WI38 (cell line): ENCODE measurements around the gene TRPM7.

Experiments
- H3K4me3 ChIP-seq: 2 replicates; pipeline ENCODE4 v1.5.1; 2011; ENCODE audit warnings: low read depth, mild to moderate bottlenecking, control low read depth, low read length
- TF ChIP-seq, protein P1 (sequence below): IDR thresholded peaks from 2 replicates; pipeline ENCODE4 v1.5.1; 2012; ENCODE audit warnings: low read depth, mild to moderate bottlenecking, control low read depth, low read length

The TRPM7 gene

GRCh38 chr15:50686469-50687301 is at the start of gene TRPM7:
TSS of gene TRPM7 (minus strand) at chr15:50686797. CDS start at chr15:50686533, 264 bp downstream.
- TF ChIP-seq, protein P1, sequence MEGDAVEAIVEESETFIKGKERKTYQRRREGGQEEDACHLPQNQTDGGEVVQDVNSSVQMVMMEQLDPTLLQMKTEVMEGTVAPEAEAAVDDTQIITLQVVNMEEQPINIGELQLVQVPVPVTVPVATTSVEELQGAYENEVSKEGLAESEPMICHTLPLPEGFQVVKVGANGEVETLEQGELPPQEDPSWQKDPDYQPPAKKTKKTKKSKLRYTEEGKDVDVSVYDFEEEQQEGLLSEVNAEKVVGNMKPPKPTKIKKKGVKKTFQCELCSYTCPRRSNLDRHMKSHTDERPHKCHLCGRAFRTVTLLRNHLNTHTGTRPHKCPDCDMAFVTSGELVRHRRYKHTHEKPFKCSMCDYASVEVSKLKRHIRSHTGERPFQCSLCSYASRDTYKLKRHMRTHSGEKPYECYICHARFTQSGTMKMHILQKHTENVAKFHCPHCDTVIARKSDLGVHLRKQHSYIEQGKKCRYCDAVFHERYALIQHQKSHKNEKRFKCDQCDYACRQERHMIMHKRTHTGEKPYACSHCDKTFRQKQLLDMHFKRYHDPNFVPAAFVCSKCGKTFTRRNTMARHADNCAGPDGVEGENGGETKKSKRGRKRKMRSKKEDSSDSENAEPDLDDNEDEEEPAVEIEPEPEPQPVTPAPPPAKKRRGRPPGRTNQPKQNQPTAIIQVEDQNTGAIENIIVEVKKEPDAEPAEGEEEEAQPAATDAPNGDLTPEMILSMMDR = no peak
- H3K4me3 ChIP-seq = peak within 1 kb of the TSS; percentile 80

DNA sequence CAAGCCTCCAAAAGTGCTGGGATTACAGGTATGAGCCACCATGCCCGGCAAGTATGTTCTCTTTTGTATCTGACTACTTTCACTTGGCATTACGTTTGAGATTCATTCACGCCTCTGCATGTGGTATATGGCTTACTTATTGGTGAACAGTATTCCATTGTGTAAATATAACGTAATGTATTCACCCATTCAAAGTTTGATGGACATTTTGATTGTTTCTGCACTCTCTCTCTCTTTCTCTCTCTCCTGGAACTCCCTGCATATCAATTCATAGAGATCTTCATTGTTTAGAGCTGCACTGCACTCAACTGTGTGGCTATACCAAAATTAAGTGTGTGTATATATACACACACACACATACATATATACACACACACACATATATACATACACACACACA is 48.6 kb upstream of the TRPM7 start:
- no peak overlapping the region for H3K4me3 ChIP-seq
- TF ChIP-seq, protein P1 = no peak

GRCh38 chr15:50726315-50726714 is 39.7 kb upstream of the TRPM7 start:
- TF ChIP-seq, protein P1 = no peak
- no peak overlapping the region for H3K4me3 ChIP-seq

- TF ChIP-seq, protein P1 = no peak
- no peak overlapping the region for H3K4me3 ChIP-seq
Observed at GRCh38 chr15:50718700-50719125, 32.1 kb upstream of the TRPM7 start.

DNA sequence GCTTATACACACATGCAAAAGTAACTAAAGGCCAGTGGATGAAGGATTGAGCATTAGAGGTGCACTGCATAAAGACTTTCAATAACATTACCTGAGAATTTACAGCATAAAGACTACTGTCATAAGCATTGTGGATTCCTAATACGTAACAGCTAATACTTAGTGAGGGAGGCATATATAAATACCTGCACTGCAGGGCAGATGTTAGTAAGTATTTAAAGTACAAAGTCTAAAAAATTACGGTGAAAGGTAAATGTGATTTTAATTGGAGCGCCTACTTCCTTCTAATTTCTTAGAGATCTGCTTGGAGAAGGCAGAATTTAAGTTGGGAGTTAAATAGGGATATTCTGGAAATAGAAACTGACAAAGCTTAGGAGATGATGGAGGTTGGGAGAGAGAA is 25.4 kb upstream of the TRPM7 start:
- H3K4me3 ChIP-seq = no peak overlapping the region

DNA sequence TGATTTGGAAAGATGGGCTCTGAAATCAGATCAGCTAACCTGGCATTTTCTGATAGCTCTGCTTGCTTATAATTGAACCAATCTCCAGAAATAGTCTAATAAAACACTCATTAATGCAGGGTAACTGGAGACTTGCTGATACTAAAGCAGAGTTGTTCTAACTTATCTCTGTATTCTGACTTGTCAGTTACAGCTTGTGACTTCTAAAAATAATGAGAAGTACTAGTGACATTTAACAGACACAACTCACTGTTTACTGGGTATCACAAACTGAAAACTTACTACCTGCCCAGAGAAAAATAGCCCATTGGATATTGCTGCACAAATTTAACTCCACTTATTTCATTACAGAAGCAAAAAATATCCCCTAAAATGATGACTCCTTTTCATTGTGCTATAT is 24.0 kb upstream of the TRPM7 start:
- TF ChIP-seq, protein P1 = no peak
- H3K4me3 ChIP-seq = no peak overlapping the region

More for the DNA sequence above, 25.4 kb upstream of the TRPM7 start:
- TF ChIP-seq, protein P1 = no peak

- H3K4me3 ChIP-seq = no peak overlapping the region
- TF ChIP-seq, protein P1 = no peak
Observed at GRCh38 chr15:50707878-50708427, 21.4 kb upstream of the TRPM7 start.
